ENCODE results near the gene FER1L5.

Gene FER1L5

GRCh38 chr2:96642564-96643360 is at the start of gene FER1L5:
FER1L5 (plus strand) TSS chr2:96642764; CDS start chr2:96642837, 73 bp downstream.
- peak; percentile 52 for DNase-seq (ENCODE audit: low read depth)

DNA sequence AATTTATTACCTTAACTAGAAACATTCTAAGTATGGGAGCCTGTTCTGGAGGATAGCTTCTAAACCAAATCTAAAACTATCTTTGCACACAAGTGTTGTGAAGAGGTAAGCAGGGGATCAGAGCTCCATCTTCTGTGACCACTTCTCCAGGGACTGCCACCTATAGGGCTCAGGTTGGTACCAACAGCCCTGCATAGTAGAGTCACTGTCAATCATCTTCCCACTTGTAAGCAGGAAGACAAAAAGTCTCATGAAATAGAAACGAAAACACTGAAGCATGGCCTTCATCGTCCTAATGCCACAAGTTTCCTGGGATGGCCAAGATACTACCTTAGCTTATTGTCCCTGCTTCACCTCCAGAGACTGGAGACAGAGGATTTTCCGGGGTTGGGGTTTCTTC is 48.3 kb upstream of the FER1L5 start:
- DNase-seq (ENCODE audit: low read depth) = no peak

- DNase-seq (ENCODE audit: low read depth) = no peak
Observed at GRCh38 chr2:96594691-96595152, 47.8 kb upstream of the FER1L5 start.

- no peak for DNase-seq (ENCODE audit: low read depth)
Observed at GRCh38 chr2:96596596-96596995, 46.0 kb upstream of the FER1L5 start.

- no peak for DNase-seq (ENCODE audit: low read depth)
Observed at GRCh38 chr2:96599941-96600340, 42.6 kb upstream of the FER1L5 start.

- DNase-seq (ENCODE audit: low read depth) = no peak
Observed at GRCh38 chr2:96601382-96602292, 40.9 kb upstream of the FER1L5 start.

DNA sequence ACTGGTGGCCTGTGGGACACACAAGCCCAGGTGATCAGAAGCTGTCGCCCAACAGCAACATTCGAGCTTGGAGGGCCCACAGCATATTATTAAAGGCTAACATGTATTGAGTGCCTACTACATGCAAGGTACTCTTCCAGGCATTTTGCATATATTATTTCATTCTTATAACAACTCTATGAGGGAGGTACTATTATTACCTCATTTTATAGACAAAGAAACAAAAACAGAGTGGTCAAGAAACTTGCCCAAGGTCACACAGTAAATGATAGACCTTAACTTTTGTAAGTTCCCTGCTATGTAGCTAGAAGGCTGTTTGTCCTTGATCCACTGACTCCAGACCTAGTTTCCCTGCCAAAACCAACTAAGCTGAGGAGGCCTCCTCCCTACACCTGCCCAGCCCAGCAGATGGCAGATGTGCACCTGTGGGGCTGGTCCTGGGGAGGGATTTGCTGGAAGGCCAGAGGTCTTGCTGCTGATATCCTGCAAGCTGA is 40.2 kb upstream of the FER1L5 start:
- no peak for DNase-seq (ENCODE audit: low read depth)

GRCh38 chr2:96604104-96604503 is 38.5 kb upstream of the FER1L5 start:
- DNase-seq (ENCODE audit: low read depth) = no peak

DNA sequence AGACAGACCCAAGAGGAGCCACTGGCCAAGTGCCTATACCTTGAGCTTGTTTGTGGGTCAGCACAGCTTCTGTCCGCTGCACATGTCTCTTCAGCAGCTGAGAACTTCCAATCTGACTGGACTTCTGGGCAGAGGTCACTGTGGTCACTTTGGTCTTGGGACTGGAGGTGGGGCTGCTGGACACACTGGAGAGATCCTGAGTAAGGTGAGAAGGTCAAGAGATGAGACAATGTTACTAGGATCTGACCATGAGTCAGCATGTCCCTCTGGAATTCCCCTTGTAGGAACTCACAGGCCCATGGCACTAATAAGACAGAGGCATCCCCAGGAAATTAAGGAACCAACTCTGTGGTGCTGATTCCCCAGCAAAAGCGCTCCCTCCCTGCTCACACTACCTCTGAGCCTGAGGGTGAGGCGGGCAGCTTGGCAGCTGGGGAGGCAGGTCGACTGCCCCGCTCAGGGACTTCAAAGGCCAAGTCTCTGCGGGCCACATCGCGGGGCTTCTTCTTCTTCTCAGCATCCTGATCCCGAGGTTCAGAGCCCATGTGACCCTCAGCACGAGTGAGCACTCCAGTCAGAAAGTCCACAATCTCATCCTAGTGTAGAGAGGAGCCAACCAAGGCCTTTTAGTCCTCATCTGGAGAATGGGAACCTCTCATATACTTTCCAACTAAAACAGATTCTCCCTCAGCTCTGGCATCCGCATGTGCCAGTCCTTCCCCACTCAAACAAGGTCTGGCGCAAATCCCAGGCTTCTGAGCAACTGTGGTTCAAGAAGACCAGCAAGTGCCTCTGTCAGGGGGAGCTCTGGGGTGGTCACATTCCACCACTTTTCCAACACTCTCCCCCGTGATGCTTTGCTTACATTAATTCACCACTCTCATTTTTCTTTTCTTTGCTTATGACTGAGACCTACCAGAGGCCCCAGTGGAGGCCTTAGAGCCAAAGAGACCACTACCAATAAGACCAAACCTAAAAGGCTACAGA is 33.8 kb upstream of the FER1L5 start:
- peak; percentile 65 for DNase-seq (ENCODE audit: low read depth)

GRCh38 chr2:96616128-96616527 is 26.4 kb upstream of the FER1L5 start:
- DNase-seq (ENCODE audit: low read depth) = no peak

DNA sequence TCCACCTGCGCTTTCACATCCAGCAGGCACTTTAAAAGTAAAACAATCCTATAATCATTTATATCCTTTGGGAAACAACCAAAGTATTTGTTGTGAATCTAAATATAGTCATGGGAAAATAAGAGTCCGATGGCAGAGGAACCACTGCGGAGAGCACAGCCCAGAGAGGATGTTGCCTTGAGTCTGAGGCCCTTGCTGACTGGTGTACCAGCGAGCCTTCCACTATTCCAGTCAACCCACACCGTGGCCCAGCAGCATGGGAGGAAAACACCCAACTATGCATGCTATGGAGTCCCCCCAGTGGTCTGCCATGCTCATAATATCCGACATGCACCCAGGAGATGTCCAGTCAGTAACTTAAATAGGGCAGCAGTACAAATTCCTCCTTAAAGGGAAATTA is 26.0 kb upstream of the FER1L5 start:
- no peak for DNase-seq (ENCODE audit: low read depth)

DNA sequence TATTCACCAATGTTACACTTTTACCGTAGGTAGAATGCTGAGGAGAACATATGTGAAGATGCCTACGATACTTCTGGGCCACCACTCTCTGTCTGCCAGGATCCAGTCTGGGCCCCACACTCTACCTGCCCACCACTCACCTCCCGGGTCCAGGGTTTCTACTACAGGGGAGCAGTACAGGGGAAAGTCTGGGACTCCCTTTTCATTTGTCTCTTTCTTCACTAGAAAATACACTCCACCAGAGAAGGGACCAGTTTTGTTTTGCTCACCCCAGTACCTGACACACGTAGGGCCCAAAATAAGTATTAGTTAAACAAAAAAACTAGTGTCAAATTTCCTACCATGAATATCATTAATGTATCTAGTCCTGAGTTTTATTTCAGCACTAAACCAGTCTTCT is 25.6 kb upstream of the FER1L5 start:
- no peak for DNase-seq (ENCODE audit: low read depth)

GRCh38 chr2:96618596-96619283 is 23.8 kb upstream of the FER1L5 start:
- DNase-seq (ENCODE audit: low read depth) = peak; percentile 78

- no peak for DNase-seq (ENCODE audit: low read depth)
Observed at GRCh38 chr2:96622544-96622943, 20.0 kb upstream of the FER1L5 start.

GRCh38 chr2:96623116-96623515 is 19.4 kb upstream of the FER1L5 start:
- peak; percentile 55 for DNase-seq (ENCODE audit: low read depth)

DNA sequence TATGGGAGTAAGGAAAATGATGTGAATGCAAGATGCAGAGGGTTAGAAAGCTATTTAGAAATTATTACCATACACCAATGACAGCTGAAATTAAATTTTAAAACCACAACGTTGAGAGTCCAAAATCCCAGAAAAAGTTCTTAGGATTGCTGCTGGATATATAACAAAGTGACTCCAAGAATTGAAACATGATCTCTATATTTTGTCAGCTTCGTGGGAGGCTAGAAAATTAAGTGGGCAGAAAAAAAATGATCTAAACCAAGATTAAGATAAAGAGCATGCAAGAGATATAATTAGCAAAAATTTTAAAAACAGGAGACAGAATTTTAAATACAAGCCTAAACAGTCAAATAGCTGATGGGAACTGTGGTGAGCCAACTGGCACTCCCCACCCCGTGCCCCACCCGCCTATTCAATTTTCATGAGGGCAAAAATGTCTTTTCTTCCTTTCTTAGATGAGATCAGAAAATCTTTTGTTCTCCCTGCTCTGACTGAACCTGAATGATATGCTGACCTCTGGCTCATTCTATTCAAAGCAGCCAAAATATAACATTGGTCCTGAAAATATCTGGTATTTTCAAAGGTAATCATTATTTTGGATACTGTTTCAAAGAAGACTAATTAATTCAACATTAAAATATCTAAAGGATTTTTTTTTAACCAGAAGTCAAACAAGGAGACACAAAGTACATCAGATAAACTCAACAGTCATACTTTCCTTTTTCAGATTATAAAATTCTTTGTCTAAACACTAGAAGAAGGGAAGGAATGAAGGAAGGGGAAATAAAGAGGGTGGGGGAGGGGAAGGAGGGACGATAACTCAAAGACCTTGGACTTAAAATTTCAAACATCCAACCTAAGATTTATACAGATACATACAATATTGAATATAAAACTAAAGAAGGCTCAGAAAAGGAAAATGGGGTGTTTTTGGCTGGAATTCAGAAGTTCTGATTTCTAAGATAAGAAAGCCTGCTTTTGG is 16.7 kb upstream of the FER1L5 start:
- DNase-seq (ENCODE audit: low read depth) = no peak

- DNase-seq (ENCODE audit: low read depth) = no peak
Observed at GRCh38 chr2:96626553-96626942, 16.0 kb upstream of the FER1L5 start.

GRCh38 chr2:96631804-96632435 is 10.6 kb upstream of the FER1L5 start:
- DNase-seq (ENCODE audit: low read depth) = peak; percentile 82

DNA sequence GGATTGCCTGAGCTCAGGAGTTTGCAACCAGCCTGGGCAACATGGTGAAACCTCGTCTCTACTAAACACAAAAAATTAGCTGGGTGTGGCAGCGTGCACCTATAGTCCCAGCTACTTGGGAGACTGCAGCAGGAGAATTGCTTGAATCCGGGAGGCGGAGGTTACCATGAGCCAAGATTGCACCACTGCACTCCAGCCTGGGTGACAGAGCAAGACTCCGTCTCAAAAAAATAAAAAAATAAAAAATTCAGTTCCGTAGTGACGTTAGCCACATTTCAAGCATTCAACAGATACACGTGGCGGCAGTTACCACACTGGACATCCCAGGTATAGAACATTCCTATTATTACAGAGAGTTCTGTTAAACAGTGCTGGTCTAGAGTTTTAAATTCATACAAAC is 8.9 kb upstream of the FER1L5 start:
- DNase-seq (ENCODE audit: low read depth) = no peak
